HEK293T (cell line): Measurements from ENCODE around the gene NRL.

ENCODE experiments used
- CTCF ChIA-PET: fragments of 350-600 bp; formaldehyde crosslinking; extraction: SDS; loops from one replicate; lab custom pipeline; 2021; ENCODE audit warnings: antibody characterized with exemption, inconsistent platforms; lab: Yijun Ruan, JAX
- POLR2A ChIA-PET: fragments of 350-600 bp; formaldehyde crosslinking; extraction: SDS; loops from one replicate; lab custom pipeline; 2020; ENCODE audit warnings: antibody characterized with exemption, inconsistent platforms; lab: Yijun Ruan, JAX
- DNase-seq: peaks from one replicate; pipeline ENCODE4 v3.0.0; 2012; ENCODE audit warnings: mixed read lengths; ENCODE audit errors: extremely low spot score
- ARNT ChIP-seq: fragments of 450-650 bp; IDR thresholded peaks from 2 replicates; pipeline ENCODE4 v1.6.1; 2017; ENCODE audit warnings: mild to moderate bottlenecking
- BHLHE40 ChIP-seq: fragments of 450-650 bp; IDR thresholded peaks from 2 replicates; pipeline ENCODE4 v1.6.1; 2016; ENCODE audit warnings: mild to moderate bottlenecking, moderate library complexity, borderline replicate concordance
- CTBP1 ChIP-seq: fragments of 450-650 bp; IDR thresholded peaks from 2 replicates; pipeline ENCODE4 v1.6.1; 2016; ENCODE audit warnings: borderline replicate concordance
- ELF4 ChIP-seq: fragments of 450-650 bp; IDR thresholded peaks from 2 replicates; pipeline ENCODE4 v1.6.1; 2017; ENCODE audit warnings: antibody characterized with exemption
- FOXA1 ChIP-seq: fragments of 450-650 bp; IDR thresholded peaks from 2 replicates; pipeline ENCODE4 v1.6.1; 2016; ENCODE audit warnings: mild to moderate bottlenecking
- FOXK2 ChIP-seq: fragments of 450-650 bp; IDR thresholded peaks from 2 replicates; pipeline ENCODE4 v1.6.1; 2016; ENCODE audit warnings: mild to moderate bottlenecking
- FOXM1 ChIP-seq: fragments of 450-650 bp; IDR thresholded peaks from 2 replicates; pipeline ENCODE4 v1.6.1; 2017; ENCODE audit warnings: mild to moderate bottlenecking, borderline replicate concordance
- HDGF ChIP-seq: fragments of 450-650 bp; IDR thresholded peaks from 2 replicates; pipeline ENCODE4 v1.6.1; 2017; ENCODE audit warnings: antibody characterized with exemption, borderline replicate concordance
- L3MBTL2 ChIP-seq: fragments of 450-650 bp; conservative IDR thresholded peaks from 2 replicates; pipeline ENCODE4 v1.6.1; 2016; ENCODE audit warnings: mild to moderate bottlenecking
- LEF1 ChIP-seq: fragments of 450-650 bp; IDR thresholded peaks from 2 replicates; pipeline ENCODE4 v1.6.1; 2017; ENCODE audit warnings: mild to moderate bottlenecking, borderline replicate concordance
- NFRKB ChIP-seq: fragments of 450-650 bp; IDR thresholded peaks from 2 replicates; pipeline ENCODE4 v1.6.1; 2016; ENCODE audit warnings: mild to moderate bottlenecking, moderate library complexity
- PKNOX1 ChIP-seq: fragments of 450-650 bp; IDR thresholded peaks from 2 replicates; pipeline ENCODE4 v1.6.1; 2016
- SP1 ChIP-seq: fragments of 450-650 bp; IDR thresholded peaks from 2 replicates; pipeline ENCODE4 v1.6.1; 2017
- SUZ12 ChIP-seq: fragments of 450-650 bp; IDR thresholded peaks from 2 replicates; pipeline ENCODE4 v1.6.1; 2016; ENCODE audit warnings: mild to moderate bottlenecking
- TARDBP ChIP-seq: fragments of 450-650 bp; IDR thresholded peaks from 2 replicates; pipeline ENCODE4 v1.6.1; 2016
- ZNF384 ChIP-seq: fragments of 450-650 bp; IDR thresholded peaks from 2 replicates; pipeline ENCODE4 v1.6.1; 2016

Gene NRL

GRCh38 chr14:24150993-24151392, 36.2 kb upstream of the NRL start:
- ChIA-PET CTCF (interaction anchor here (3.9 kb wide), 1 partner anchor 10 kb away, joined by 24 read pairs; the partner anchor contains the start of gene IRF9), POLR2A (interaction anchor here (1.2 to 2.9 kb wide), 4 partner anchors 10 to 57 kb away, joined by 3 to 13 read pairs (median 7); partner anchors contain the start of genes EMC9, IRF9, PCK2 and PSME1)
- TF ChIP-seq LEF1 (no peak), BHLHE40 (no peak), NFRKB (no peak), SP1 (no peak), PKNOX1 (no peak), ARNT (no peak)
- DNase-seq = no peak

GRCh38 chr14:24150567-24150966, 35.8 kb upstream of the NRL start:
- CTCF ChIA-PET = interaction anchor here (3.9 kb wide), 1 partner anchor 10 kb away, joined by 24 read pairs; the partner anchor contains the start of gene IRF9
- TF ChIP-seq ZNF384 = no peak
- TF ChIP-seq L3MBTL2 = no peak
- no peak for TF ChIP-seq LEF1
- no peak for TF ChIP-seq FOXM1
- TF ChIP-seq FOXK2 = no peak
- TF ChIP-seq TARDBP = no peak
- TF ChIP-seq BHLHE40 = no peak
- TF ChIP-seq ELF4 = no peak
- TF ChIP-seq NFRKB = no peak
- no peak for TF ChIP-seq SP1
- no peak for TF ChIP-seq CTBP1
- no peak for TF ChIP-seq FOXA1
- no peak for DNase-seq
- POLR2A ChIA-PET = interaction anchor here (1.2 to 2.9 kb wide), 5 partner anchors 9 to 56 kb away, joined by 3 to 13 read pairs (median 6); partner anchors contain the start of genes EMC9, IRF9, PCK2 and PSME1

GRCh38 chr14:24150061-24150460, 35.3 kb upstream of the NRL start:
- DNase-seq = no peak
- CTCF ChIA-PET = interaction anchor here (0.9 to 3.9 kb wide), 2 partner anchors 10 to 92 kb away, joined by 3 to 24 read pairs; partner anchors contain the start of gene IRF9
- TF ChIP-seq PKNOX1 (no peak), BHLHE40 (no peak), SUZ12 (no peak), ELF4 (no peak)
- POLR2A ChIA-PET = interaction anchor here (1.2 to 2.9 kb wide), 4 partner anchors 9 to 56 kb away, joined by 3 to 13 read pairs (median 6); partner anchors contain the start of genes EMC9, IRF9, PCK2 and PSME1

GRCh38 chr14:24149302-24149969, 34.7 kb upstream of the NRL start:
- CTCF ChIA-PET = interaction anchor here (0.6 to 3.9 kb wide), 3 partner anchors 11 to 204 kb away, joined by 3 to 24 read pairs (median 3); partner anchors contain the start of gene IRF9
- DNase-seq = no peak
- POLR2A ChIA-PET = interaction anchor here (1.2 to 4.2 kb wide), 5 partner anchors 8 to 55 kb away, joined by 3 to 26 read pairs (median 8); partner anchors contain the start of genes EMC9, IRF9, PCK2 and PSME1
- TF ChIP-seq CTBP1 (no peak), NFRKB (no peak), FOXK2 (no peak), ZNF384 (no peak), ARNT (no peak), FOXA1 (no peak), TARDBP (no peak), ELF4 (no peak), SUZ12 (no peak), HDGF (no peak), BHLHE40 (no peak), L3MBTL2 (no peak)

- ChIA-PET CTCF (interaction anchor here (1.4 to 3.9 kb wide), 4 partner anchors 13 to 39 kb away, joined by 5 to 24 read pairs (median 16); partner anchors contain the start of genes DCAF11, IRF9 and NRL), POLR2A (interaction anchor here (1.0 to 4.2 kb wide), 14 partner anchors 10 to 123 kb away, joined by 3 to 56 read pairs (median 10); partner anchors contain the start of genes CHMP4A, DCAF11, IRF9 and NRL)
- no peak for DNase-seq
- TF ChIP-seq PKNOX1 = no peak
- TF ChIP-seq SUZ12 = no peak
- no peak for TF ChIP-seq BHLHE40
- TF ChIP-seq SP1 = no peak
Measured at GRCh38 chr14:24147761-24148428, 33.1 kb upstream of the NRL start.
